Neural progenitor cell (in vitro differentiated cells): ENCODE measurements around the gene IL1RAP. TPM values are rescaled to one million over a fixed set of nuclear protein-coding genes. Genes with fewer than 3 reads are reported as not detected.

ENCODE experiments used
- DNase-seq: peaks from one replicate; pipeline ENCODE4 v3.0.0-alpha.2; 2016; ENCODE audit warnings: low spot score
- H2AFZ ChIP-seq: fragments of 200-600 bp; sonication (generic); replicated peaks from 2 replicates; pipeline ENCODE4 v1.6.1; 2016; ENCODE audit warnings: antibody characterized with exemption
- H3F3A ChIP-seq: fragments of 200-600 bp; sonication (generic); 2 replicates; pipeline ENCODE4 v1.6.1; 2016; ENCODE audit warnings: antibody characterized with exemption, low read depth
- H3K27ac ChIP-seq: fragments of 200-600 bp; sonication (generic); 2 replicates; pipeline ENCODE4 v1.5.1; 2016; ENCODE audit warnings: mild to moderate bottlenecking
- H3K27me3 ChIP-seq: fragments of 200-600 bp; sonication (generic); 2 replicates; pipeline ENCODE4 v1.6.1; 2016; ENCODE audit warnings: mild to moderate bottlenecking, moderate library complexity
- H3K36me3 ChIP-seq: fragments of 200-600 bp; sonication (generic); 2 replicates; pipeline ENCODE4 v1.5.1; 2016
- H3K4me1 ChIP-seq: fragments of 200-600 bp; sonication (generic); 2 replicates; pipeline ENCODE4 v1.6.1; 2016; ENCODE audit warnings: mixed run types
- H3K4me2 ChIP-seq: fragments of 200-600 bp; sonication (generic); 2 replicates; pipeline ENCODE4 v1.6.1; 2016
- H3K4me3 ChIP-seq: fragments of 200-600 bp; sonication (generic); 2 replicates; pipeline ENCODE4 v1.5.1; 2016
- H3K79me2 ChIP-seq: fragments of 200-600 bp; sonication (generic); 2 replicates; pipeline ENCODE4 v1.6.1; 2016; ENCODE audit warnings: low read depth
- H3K9ac ChIP-seq: fragments of 200-600 bp; sonication (generic); 2 replicates; pipeline ENCODE4 v1.6.1; 2016
- H3K9me3 ChIP-seq: fragments of 200-600 bp; sonication (generic); 2 replicates; pipeline ENCODE4 v1.5.1; 2016; ENCODE audit warnings: low read depth
- H4K20me1 ChIP-seq: fragments of 200-600 bp; sonication (generic); 2 replicates; pipeline ENCODE4 v1.6.1; 2016; ENCODE audit warnings: low read depth
- H3K27ac Mint-ChIP-seq: 3 replicates; pipeline ENCODE4 v1.8.0; 2021; ENCODE audit warnings: mixed read lengths
- H3K27me3 Mint-ChIP-seq: 2 replicates; pipeline ENCODE4 v1.8.0; 2022; ENCODE audit warnings: low read depth, mild to moderate bottlenecking, inconsistent platforms, moderate library complexity, mixed read lengths; ENCODE audit not compliant: insufficient read depth
- H3K36me3 Mint-ChIP-seq: 3 replicates; pipeline ENCODE4 v1.8.0; 2021; ENCODE audit warnings: mixed read lengths
- H3K4me1 Mint-ChIP-seq: 3 replicates; pipeline ENCODE4 v1.8.0; 2021; ENCODE audit warnings: mixed read lengths
- H3K4me3 Mint-ChIP-seq: 3 replicates; pipeline ENCODE4 v1.8.0; 2021; ENCODE audit warnings: mild to moderate bottlenecking, moderate library complexity, mixed read lengths
- H3K9me3 Mint-ChIP-seq: 3 replicates; pipeline ENCODE4 v1.8.0; 2020; ENCODE audit warnings: mixed read lengths
- CTCF ChIP-seq: fragments of 200-600 bp; sonication (generic); IDR thresholded peaks from 2 replicates; pipeline ENCODE4 v1.5.1; 2017; ENCODE audit warnings: antibody characterized with exemption, mild to moderate bottlenecking
- EZH2 ChIP-seq: fragments of 200-600 bp; sonication (generic); IDR thresholded peaks from 2 replicates; pipeline ENCODE4 v1.6.1; 2017; ENCODE audit warnings: antibody characterized with exemption, mild to moderate bottlenecking, moderate library complexity
- EZH2phosphoT487 ChIP-seq: fragments of 200-600 bp; sonication (generic); IDR thresholded peaks from 2 replicates; pipeline ENCODE4 v1.6.1; 2017; ENCODE audit warnings: antibody characterized with exemption
- total RNA-seq: library from RNA; depleted of rRNA; stranded (reverse); fragments of >200 nt; gene quantifications from 2 replicates; pipeline ENCODE4 v1.2.3, GENCODE V29; 2015; ENCODE audit warnings: low replicate concordance

IL1RAP gene
- total RNA-seq, 1 donor from 2014 or later: 11.3 TPM

- DNase-seq: no peak
- no peak for TF ChIP-seq EZH2
- no peak for TF ChIP-seq CTCF
- TF ChIP-seq EZH2phosphoT487: no peak
- no peaks in the 10 kb centered on the region for H3K9me3 ChIP-seq
- H3K27me3 Mint-ChIP-seq: no peaks in the 10 kb centered on the region
- H3K27me3 ChIP-seq: peaks cover 25% of the 10 kb centered on the region
- H3K27ac Mint-ChIP-seq: no peak overlapping the region
- no peaks in the 10 kb centered on the region for H3K36me3 Mint-ChIP-seq
- no peak overlapping the region for H3K4me3 Mint-ChIP-seq
- H3K9ac ChIP-seq: no peak overlapping the region
- H3K4me1 ChIP-seq: peaks cover 15% of the 10 kb centered on the region
- H3F3A ChIP-seq: no peaks in the 10 kb centered on the region
- no peaks in the 10 kb centered on the region for H3K79me2 ChIP-seq
- no peak overlapping the region for H3K4me2 ChIP-seq
- H3K4me3 ChIP-seq: no peak overlapping the region
- no peaks in the 10 kb centered on the region for H4K20me1 ChIP-seq
- no peaks in the 10 kb centered on the region for H3K9me3 Mint-ChIP-seq
- no peaks in the 10 kb centered on the region for H3K36me3 ChIP-seq
- H3K4me1 Mint-ChIP-seq: peaks cover 68% of the 10 kb centered on the region
- no peak overlapping the region for H2AFZ ChIP-seq
- H3K27ac ChIP-seq: no peak overlapping the region
Measured at GRCh38 chr3:190542846-190543245, 29.0 kb downstream of the IL1RAP start.

DNA sequence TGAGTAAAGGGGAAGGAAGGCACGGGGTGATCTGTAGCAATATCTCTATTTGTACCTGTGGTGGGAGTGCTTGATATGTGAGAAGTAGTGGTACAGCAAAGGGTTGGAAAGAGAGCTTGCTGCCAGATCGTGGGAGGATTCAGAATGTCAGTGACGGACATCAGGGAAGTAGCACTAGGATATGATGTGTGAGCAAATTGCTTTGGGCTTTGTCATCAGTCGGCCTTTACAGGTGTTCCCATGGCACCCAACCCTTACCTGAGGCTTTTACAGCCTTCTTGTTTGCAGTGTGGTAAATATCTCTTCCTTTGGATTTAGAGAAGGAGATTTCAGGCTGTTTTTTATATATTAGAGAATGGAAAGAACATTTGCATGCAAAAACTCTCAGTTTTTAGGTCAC is 29.8 kb downstream of the IL1RAP start:
- Histone ChIP-seq H3K4me3 (no peak overlapping the region), H3K4me1 (peaks cover 15% of the 10 kb centered on the region), H2AFZ (no peak overlapping the region)

GRCh38 chr3:190545191-190545590 is 31.3 kb downstream of the IL1RAP start:
- Histone ChIP-seq H4K20me1 (no peaks in the 10 kb centered on the region), H3K9ac (no peak overlapping the region), H3K36me3 (no peaks in the 10 kb centered on the region), H3K4me1 (peaks cover 13% of the 10 kb centered on the region), H3K27ac (no peak overlapping the region), H3K9me3 (no peaks in the 10 kb centered on the region), H3F3A (no peaks in the 10 kb centered on the region), H3K27me3 (peaks cover 25% of the 10 kb centered on the region), H3K4me3 (no peak overlapping the region), H2AFZ (no peak overlapping the region), H3K4me2 (no peak overlapping the region), H3K79me2 (no peaks in the 10 kb centered on the region)
- Mint-ChIP-seq H3K36me3 (no peaks in the 10 kb centered on the region), H3K27ac (peak overlapping the region; percentile 2), H3K9me3 (no peaks in the 10 kb centered on the region), H3K4me1 (peaks cover 57% of the 10 kb centered on the region), H3K4me3 (no peak overlapping the region), H3K27me3 (peaks cover 4% of the 10 kb centered on the region)
- DNase-seq: no peak
- TF ChIP-seq CTCF (no peak), EZH2phosphoT487 (no peak), EZH2 (no peak)

More for the DNA sequence above, 29.8 kb downstream of the IL1RAP start:
- H3K27me3 ChIP-seq: peaks cover 25% of the 10 kb centered on the region
- no peaks in the 10 kb centered on the region for H3K79me2 ChIP-seq
- no peaks in the 10 kb centered on the region for H4K20me1 ChIP-seq
- no peak overlapping the region for H3K9ac ChIP-seq
- H3K27ac ChIP-seq: no peak overlapping the region
- TF ChIP-seq CTCF (no peak), EZH2 (no peak), EZH2phosphoT487 (no peak)
- Mint-ChIP-seq H3K9me3 (no peaks in the 10 kb centered on the region), H3K27me3 (no peaks in the 10 kb centered on the region), H3K36me3 (no peaks in the 10 kb centered on the region), H3K27ac (peak overlapping the region; percentile 48), H3K4me1 (peaks cover 60% of the 10 kb centered on the region), H3K4me3 (no peak overlapping the region)
- H3F3A ChIP-seq: no peaks in the 10 kb centered on the region
- H3K9me3 ChIP-seq: no peaks in the 10 kb centered on the region
- no peak overlapping the region for H3K4me2 ChIP-seq
- no peaks in the 10 kb centered on the region for H3K36me3 ChIP-seq
- DNase-seq: no peak
